Measurements from ENCODE around the gene DKC1. TPM values are rescaled to one million over a fixed set of nuclear protein-coding genes. Genes with fewer than 3 reads are reported as not detected.

The DKC1 gene
- total and polyA plus RNA-seq, 3 donors from 2014 or later: 58.8 to 93.1 (median 66.4) TPM

DNA sequence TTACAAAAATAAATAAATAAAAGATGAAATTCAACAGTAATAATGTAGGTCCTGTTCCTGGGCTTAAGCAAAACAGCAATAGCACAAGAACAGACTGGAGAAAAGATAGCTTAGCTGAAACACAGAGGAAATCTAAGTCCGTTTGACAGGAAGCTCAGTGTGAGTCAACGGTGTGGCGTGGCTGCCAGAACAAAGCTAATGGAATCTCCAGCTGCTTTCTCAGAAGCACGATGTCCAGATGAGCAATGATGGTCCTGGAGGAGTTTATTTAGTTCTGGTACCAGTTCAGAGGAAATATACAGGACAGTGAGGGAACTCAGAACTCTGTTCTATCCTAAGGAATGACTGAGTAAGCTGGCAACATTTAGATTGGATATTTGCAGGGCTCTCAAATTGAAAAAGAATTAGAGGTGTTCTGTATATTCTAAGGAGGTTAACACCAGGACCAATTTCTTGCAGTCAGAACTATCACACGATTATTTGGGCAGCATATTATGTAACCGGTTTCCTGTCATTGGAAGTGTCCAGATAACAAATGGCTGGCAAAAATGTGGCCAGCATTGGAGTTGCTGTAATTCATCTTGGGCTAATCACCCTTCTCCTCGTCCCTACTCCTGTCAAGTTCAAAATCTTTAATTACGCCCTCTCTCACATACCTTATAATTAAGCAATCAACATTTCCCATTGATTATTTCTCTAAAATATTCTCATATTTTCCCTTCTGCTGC, 24.5 kb upstream of the DKC1 start:
- peaks cover 22% of the 10 kb centered on the region for H3K4me1 ChIP-seq
- no peaks in the 10 kb centered on the region for H3K36me3 ChIP-seq (ENCODE audit: low read depth, missing control alignments)
- intact Hi-C loops (cut with DNase I; ENCODE audit: low total_unique reads): no loop called here
- no peak overlapping the region for H3K27ac ChIP-seq
- WGBS, 2 donors: 37 to 49% methylated on average over 8 of the region's 8 CpGs
- no peaks in the 10 kb centered on the region for H3K27me3 ChIP-seq
- H3K9me3 ChIP-seq: no peaks in the 10 kb centered on the region
- TF ChIP-seq, protein P1, sequence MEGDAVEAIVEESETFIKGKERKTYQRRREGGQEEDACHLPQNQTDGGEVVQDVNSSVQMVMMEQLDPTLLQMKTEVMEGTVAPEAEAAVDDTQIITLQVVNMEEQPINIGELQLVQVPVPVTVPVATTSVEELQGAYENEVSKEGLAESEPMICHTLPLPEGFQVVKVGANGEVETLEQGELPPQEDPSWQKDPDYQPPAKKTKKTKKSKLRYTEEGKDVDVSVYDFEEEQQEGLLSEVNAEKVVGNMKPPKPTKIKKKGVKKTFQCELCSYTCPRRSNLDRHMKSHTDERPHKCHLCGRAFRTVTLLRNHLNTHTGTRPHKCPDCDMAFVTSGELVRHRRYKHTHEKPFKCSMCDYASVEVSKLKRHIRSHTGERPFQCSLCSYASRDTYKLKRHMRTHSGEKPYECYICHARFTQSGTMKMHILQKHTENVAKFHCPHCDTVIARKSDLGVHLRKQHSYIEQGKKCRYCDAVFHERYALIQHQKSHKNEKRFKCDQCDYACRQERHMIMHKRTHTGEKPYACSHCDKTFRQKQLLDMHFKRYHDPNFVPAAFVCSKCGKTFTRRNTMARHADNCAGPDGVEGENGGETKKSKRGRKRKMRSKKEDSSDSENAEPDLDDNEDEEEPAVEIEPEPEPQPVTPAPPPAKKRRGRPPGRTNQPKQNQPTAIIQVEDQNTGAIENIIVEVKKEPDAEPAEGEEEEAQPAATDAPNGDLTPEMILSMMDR (IDR thresholded peaks at IDR 0.05): no peak
- TF ChIP-seq POLR2A (IDR thresholded peaks at IDR 0.05): no peak
- DNase-seq: peak; percentile 44
- H3K4me3 ChIP-seq: no peak overlapping the region

DNA sequence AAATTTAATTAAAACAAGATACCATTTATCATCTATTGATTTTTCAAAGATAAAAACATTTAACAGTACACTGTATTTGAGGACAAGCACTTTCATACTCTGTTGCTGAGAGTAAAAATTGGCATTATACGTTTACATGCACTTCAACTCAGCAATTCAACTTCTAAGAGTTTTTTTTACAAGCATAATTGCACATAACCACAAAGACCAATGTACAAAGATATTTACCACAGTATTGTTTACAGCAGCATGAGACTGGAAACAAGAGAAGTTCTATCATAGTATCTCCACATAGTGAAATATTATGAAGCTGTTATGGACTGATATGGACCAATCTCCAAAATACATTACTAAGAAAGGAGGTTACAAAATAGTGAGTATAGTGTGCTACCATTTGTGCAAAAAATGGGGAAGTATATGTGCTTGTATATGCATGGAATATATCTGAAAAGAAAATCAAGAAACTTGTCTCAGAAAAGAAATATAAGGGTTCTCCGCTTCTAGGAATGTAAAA, 22.7 kb upstream of the DKC1 start:
- Histone ChIP-seq H3K27me3 (no peaks in the 10 kb centered on the region), H3K36me3 (ENCODE audit: low read depth, missing control alignments) (no peaks in the 10 kb centered on the region), H3K27ac (no peak overlapping the region), H3K9me3 (no peaks in the 10 kb centered on the region), H3K4me3 (no peak overlapping the region), H3K4me1 (peaks cover 10% of the 10 kb centered on the region)
- WGBS, 2 donors: 73 to 74% methylated on average over 2 of the region's 2 CpGs
- DNase-seq: no peak
- intact Hi-C loops (cut with DNase I; ENCODE audit: low total_unique reads): no loop called here
- TF ChIP-seq, protein P1 (IDR thresholded peaks at IDR 0.05): no peak
- no peak for TF ChIP-seq POLR2A (IDR thresholded peaks at IDR 0.05)

DNA sequence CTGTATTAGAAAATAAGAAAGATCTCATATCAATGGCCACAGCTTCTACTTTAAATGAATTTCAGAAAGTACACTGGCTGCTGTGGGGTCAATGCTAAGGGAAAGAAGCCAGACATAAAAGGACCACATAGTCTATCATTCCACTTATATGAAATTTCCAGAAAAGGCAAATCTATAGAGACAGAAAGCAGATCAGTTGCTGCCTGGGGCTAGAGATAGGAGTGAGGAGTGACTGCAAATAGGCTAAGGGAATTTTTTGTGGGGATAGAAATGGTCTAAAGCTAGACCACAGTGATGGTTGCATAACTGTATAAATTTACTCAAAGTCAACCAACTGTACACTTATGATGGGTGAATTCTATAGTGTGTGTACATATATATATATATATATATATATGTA, 20.1 kb upstream of the DKC1 start:
- no peak for TF ChIP-seq POLR2A (IDR thresholded peaks at IDR 0.05)
- TF ChIP-seq, protein P1 (IDR thresholded peaks at IDR 0.05): no peak
- no peak overlapping the region for H3K4me3 ChIP-seq
- H3K27me3 ChIP-seq: no peaks in the 10 kb centered on the region
- no peaks in the 10 kb centered on the region for H3K9me3 ChIP-seq
- no peaks in the 10 kb centered on the region for H3K4me1 ChIP-seq
- intact Hi-C loops (cut with DNase I; ENCODE audit: low total_unique reads): no loop called here
- H3K27ac ChIP-seq: no peak overlapping the region
- no peaks in the 10 kb centered on the region for H3K36me3 ChIP-seq (ENCODE audit: low read depth, missing control alignments)
- no peak for DNase-seq

DNA sequence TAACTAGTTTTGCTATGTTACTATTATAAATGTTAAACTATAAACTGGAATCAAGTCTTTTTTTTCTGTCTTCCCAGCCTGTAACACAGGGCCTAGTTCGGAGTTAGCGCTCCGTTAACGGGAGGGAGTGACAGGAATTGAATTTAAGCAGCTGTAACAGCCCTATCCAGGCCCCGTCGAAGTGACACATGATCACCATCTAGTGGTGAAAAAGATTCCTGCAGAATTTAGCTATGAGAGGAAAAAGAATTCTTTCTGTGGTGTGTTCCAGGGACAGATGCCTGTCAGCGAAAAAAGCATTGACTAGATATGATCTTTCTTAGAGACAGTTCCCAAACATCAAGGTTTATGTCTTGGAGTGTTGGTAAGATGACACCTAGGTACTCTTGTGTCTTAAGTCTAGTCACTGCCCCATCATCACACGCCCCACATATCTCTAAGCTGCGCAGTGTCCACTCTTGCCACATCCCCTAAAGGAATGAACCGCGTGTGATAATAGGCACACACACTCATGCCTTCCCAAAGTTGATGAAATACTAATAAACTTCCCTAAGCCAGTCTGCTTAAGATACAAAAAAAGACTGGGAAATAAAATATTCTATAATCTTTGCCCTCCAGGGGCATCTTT, 13.8 kb upstream of the DKC1 start:
- no peak for TF ChIP-seq POLR2A (IDR thresholded peaks at IDR 0.05)
- TF ChIP-seq, protein P1 (IDR thresholded peaks at IDR 0.05): peak; percentile 60 to 73 (median 60)
- DNase-seq: peak; percentile 46
- WGBS, 2 donors: 22 to 25% methylated on average over 11 of the region's 11 CpGs
- Histone ChIP-seq H3K4me1 (no peaks in the 10 kb centered on the region), H3K36me3 (ENCODE audit: low read depth, missing control alignments) (no peaks in the 10 kb centered on the region), H3K9me3 (no peaks in the 10 kb centered on the region), H3K27ac (no peak overlapping the region), H3K4me3 (no peak overlapping the region), H3K27me3 (no peaks in the 10 kb centered on the region)
- intact Hi-C loops (cut with DNase I; ENCODE audit: low total_unique reads): no loop called here

All from testis (tissue), 3 donors.